ENCODE measurements around the gene CCDC88C.

Gene CCDC88C

GRCh38 chr14:91261986-91262549 lies 155.6 kb downstream of the CCDC88C start:
- Histone ChIP-seq H3K27ac (ENCODE audit: low read length) (no peak overlapping the region), H3K27me3 (ENCODE audit: control insufficient read depth in 1 of 2, insufficient read depth in 2 of 2, low read length in 2 of 2) (no peaks in the 10 kb centered on the region), H3K9me3 (ENCODE audit: control insufficient read depth in 2 of 2, low read length in 2 of 2) (no peaks in the 10 kb centered on the region), H3K4me1 (ENCODE audit: control insufficient read depth, insufficient read depth, low read length) (peaks cover 19% of the 10 kb centered on the region), H3K4me3 (ENCODE audit: low read length in 2 of 2) (no peak overlapping the region), H3K9ac (ENCODE audit: low read length in 2 of 2) (no peak overlapping the region), H3K36me3 (ENCODE audit: control insufficient read depth in 2 of 2, insufficient read depth in 2 of 2, low read length in 2 of 2) (no peaks in the 10 kb centered on the region)

GRCh38 chr14:91261115-91261514 lies 156.5 kb downstream of the CCDC88C start:
- Histone ChIP-seq H3K4me1 (ENCODE audit: control insufficient read depth, insufficient read depth, low read length) (peaks cover 28% of the 10 kb centered on the region), H3K27ac (ENCODE audit: low read length) (no peak overlapping the region), H3K4me3 (ENCODE audit: low read length in 2 of 2) (no peak overlapping the region), H3K36me3 (ENCODE audit: control insufficient read depth in 2 of 2, insufficient read depth in 2 of 2, low read length in 2 of 2) (no peaks in the 10 kb centered on the region), H3K9ac (ENCODE audit: low read length in 2 of 2) (no peak overlapping the region), H3K27me3 (ENCODE audit: control insufficient read depth in 1 of 2, insufficient read depth in 2 of 2, low read length in 2 of 2) (no peaks in the 10 kb centered on the region), H3K9me3 (ENCODE audit: control insufficient read depth in 2 of 2, low read length in 2 of 2) (no peaks in the 10 kb centered on the region)

GRCh38 chr14:91258876-91259275 lies 158.7 kb downstream of the CCDC88C start:
- Histone ChIP-seq H3K4me3 (ENCODE audit: low read length in 2 of 2) (no peak overlapping the region), H3K4me1 (ENCODE audit: control insufficient read depth, insufficient read depth, low read length) (peaks cover 31% of the 10 kb centered on the region), H3K27me3 (ENCODE audit: control insufficient read depth in 1 of 2, insufficient read depth in 2 of 2, low read length in 2 of 2) (no peaks in the 10 kb centered on the region), H3K9me3 (ENCODE audit: control insufficient read depth in 2 of 2, low read length in 2 of 2) (no peaks in the 10 kb centered on the region), H3K27ac (ENCODE audit: low read length) (no peak overlapping the region), H3K36me3 (ENCODE audit: control insufficient read depth in 2 of 2, insufficient read depth in 2 of 2, low read length in 2 of 2) (no peaks in the 10 kb centered on the region), H3K9ac (ENCODE audit: low read length in 2 of 2) (no peak overlapping the region)

GRCh38 chr14:91258011-91258618 lies 159.5 kb downstream of the CCDC88C start:
- no peak overlapping the region for H3K9ac ChIP-seq (ENCODE audit: low read length in 2 of 2)
- H3K36me3 ChIP-seq (ENCODE audit: control insufficient read depth in 2 of 2, insufficient read depth in 2 of 2, low read length in 2 of 2), result no peaks in the 10 kb centered on the region
- H3K27me3 ChIP-seq (ENCODE audit: control insufficient read depth in 1 of 2, insufficient read depth in 2 of 2, low read length in 2 of 2), result no peaks in the 10 kb centered on the region
- peak overlapping the region; percentile 31 for H3K27ac ChIP-seq (ENCODE audit: low read length)
- no peak overlapping the region for H3K4me3 ChIP-seq (ENCODE audit: low read length in 2 of 2)
- H3K9me3 ChIP-seq (ENCODE audit: control insufficient read depth in 2 of 2, low read length in 2 of 2), result no peaks in the 10 kb centered on the region
- H3K4me1 ChIP-seq (ENCODE audit: control insufficient read depth, insufficient read depth, low read length), result peaks cover 33% of the 10 kb centered on the region

GRCh38 chr14:91257328-91258010 lies 160.2 kb downstream of the CCDC88C start:
- Histone ChIP-seq H3K9me3 (ENCODE audit: control insufficient read depth in 2 of 2, low read length in 2 of 2) (no peaks in the 10 kb centered on the region), H3K4me3 (ENCODE audit: low read length in 2 of 2) (no peak overlapping the region), H3K27me3 (ENCODE audit: control insufficient read depth in 1 of 2, insufficient read depth in 2 of 2, low read length in 2 of 2) (no peaks in the 10 kb centered on the region), H3K27ac (ENCODE audit: low read length) (peak overlapping the region; percentile 31), H3K4me1 (ENCODE audit: control insufficient read depth, insufficient read depth, low read length) (peaks cover 39% of the 10 kb centered on the region), H3K36me3 (ENCODE audit: control insufficient read depth in 2 of 2, insufficient read depth in 2 of 2, low read length in 2 of 2) (no peaks in the 10 kb centered on the region), H3K9ac (ENCODE audit: low read length in 2 of 2) (no peak overlapping the region)

- Histone ChIP-seq H3K36me3 (ENCODE audit: control insufficient read depth in 2 of 2, insufficient read depth in 2 of 2, low read length in 2 of 2) (no peaks in the 10 kb centered on the region), H3K4me1 (ENCODE audit: control insufficient read depth, insufficient read depth, low read length) (peaks cover 39% of the 10 kb centered on the region), H3K27ac (ENCODE audit: low read length) (peak overlapping the region; percentile 31)
These were observed 161.0 kb downstream of the CCDC88C start for GRCh38 chr14:91256661-91257060.

GRCh38 chr14:91255026-91255695 lies 162.5 kb downstream of the CCDC88C start:
- Histone ChIP-seq H3K4me1 (ENCODE audit: control insufficient read depth, insufficient read depth, low read length) (peaks cover 40% of the 10 kb centered on the region), H3K4me3 (ENCODE audit: low read length in 2 of 2) (no peak overlapping the region), H3K27me3 (ENCODE audit: control insufficient read depth in 1 of 2, insufficient read depth in 2 of 2, low read length in 2 of 2) (no peaks in the 10 kb centered on the region), H3K9ac (ENCODE audit: low read length in 2 of 2) (no peak overlapping the region), H3K9me3 (ENCODE audit: control insufficient read depth in 2 of 2, low read length in 2 of 2) (no peaks in the 10 kb centered on the region), H3K36me3 (ENCODE audit: control insufficient read depth in 2 of 2, insufficient read depth in 2 of 2, low read length in 2 of 2) (no peaks in the 10 kb centered on the region), H3K27ac (ENCODE audit: low read length) (peak overlapping the region; percentile 11)

More at GRCh38 chr14:91256661-91257060, 161.0 kb downstream of the CCDC88C start:
- no peak overlapping the region for H3K4me3 ChIP-seq (ENCODE audit: low read length in 2 of 2)
- no peaks in the 10 kb centered on the region for H3K9me3 ChIP-seq (ENCODE audit: control insufficient read depth in 2 of 2, low read length in 2 of 2)
- H3K27me3 ChIP-seq (ENCODE audit: control insufficient read depth in 1 of 2, insufficient read depth in 2 of 2, low read length in 2 of 2), result no peaks in the 10 kb centered on the region
- H3K9ac ChIP-seq (ENCODE audit: low read length in 2 of 2), result no peak overlapping the region

- Histone ChIP-seq H3K9ac (ENCODE audit: low read length in 2 of 2) (no peak overlapping the region), H3K4me1 (ENCODE audit: control insufficient read depth, insufficient read depth, low read length) (peaks cover 42% of the 10 kb centered on the region), H3K9me3 (ENCODE audit: control insufficient read depth in 2 of 2, low read length in 2 of 2) (no peaks in the 10 kb centered on the region), H3K4me3 (ENCODE audit: low read length in 2 of 2) (no peak overlapping the region), H3K27me3 (ENCODE audit: control insufficient read depth in 1 of 2, insufficient read depth in 2 of 2, low read length in 2 of 2) (no peaks in the 10 kb centered on the region), H3K27ac (ENCODE audit: low read length) (peak overlapping the region; percentile 11), H3K36me3 (ENCODE audit: control insufficient read depth in 2 of 2, insufficient read depth in 2 of 2, low read length in 2 of 2) (no peaks in the 10 kb centered on the region)
These were observed 163.2 kb downstream of the CCDC88C start for GRCh38 chr14:91254461-91254860.

- Histone ChIP-seq H3K9ac (ENCODE audit: low read length in 2 of 2) (peak overlapping the region; percentile 47 to 66), H3K4me1 (ENCODE audit: control insufficient read depth, insufficient read depth, low read length) (peaks cover 42% of the 10 kb centered on the region), H3K27me3 (ENCODE audit: control insufficient read depth in 1 of 2, insufficient read depth in 2 of 2, low read length in 2 of 2) (no peaks in the 10 kb centered on the region), H3K27ac (ENCODE audit: low read length) (no peak overlapping the region), H3K36me3 (ENCODE audit: control insufficient read depth in 2 of 2, insufficient read depth in 2 of 2, low read length in 2 of 2) (no peaks in the 10 kb centered on the region), H3K9me3 (ENCODE audit: control insufficient read depth in 2 of 2, low read length in 2 of 2) (no peaks in the 10 kb centered on the region), H3K4me3 (ENCODE audit: low read length in 2 of 2) (peak overlapping the region; percentile 61 to 76)
These were observed 163.8 kb downstream of the CCDC88C start for GRCh38 chr14:91253795-91254323.

- Histone ChIP-seq H3K9ac (ENCODE audit: low read length in 2 of 2) (peak overlapping the region; percentile 58 to 66), H3K4me1 (ENCODE audit: control insufficient read depth, insufficient read depth, low read length) (peaks cover 42% of the 10 kb centered on the region), H3K27me3 (ENCODE audit: control insufficient read depth in 1 of 2, insufficient read depth in 2 of 2, low read length in 2 of 2) (no peaks in the 10 kb centered on the region), H3K27ac (ENCODE audit: low read length) (no peak overlapping the region), H3K36me3 (ENCODE audit: control insufficient read depth in 2 of 2, insufficient read depth in 2 of 2, low read length in 2 of 2) (no peaks in the 10 kb centered on the region), H3K9me3 (ENCODE audit: control insufficient read depth in 2 of 2, low read length in 2 of 2) (no peaks in the 10 kb centered on the region), H3K4me3 (ENCODE audit: low read length in 2 of 2) (peak overlapping the region; percentile 61 to 76)
These were observed 164.5 kb downstream of the CCDC88C start for GRCh38 chr14:91252871-91253794.
